ENCODE results near the gene PPP6R1.
"Not testable (repeated sequence)": the region's sequence is repeated elsewhere in the genome, so short reads cannot be mapped to it uniquely, and the experiment has no call there.

Gene PPP6R1

DNA sequence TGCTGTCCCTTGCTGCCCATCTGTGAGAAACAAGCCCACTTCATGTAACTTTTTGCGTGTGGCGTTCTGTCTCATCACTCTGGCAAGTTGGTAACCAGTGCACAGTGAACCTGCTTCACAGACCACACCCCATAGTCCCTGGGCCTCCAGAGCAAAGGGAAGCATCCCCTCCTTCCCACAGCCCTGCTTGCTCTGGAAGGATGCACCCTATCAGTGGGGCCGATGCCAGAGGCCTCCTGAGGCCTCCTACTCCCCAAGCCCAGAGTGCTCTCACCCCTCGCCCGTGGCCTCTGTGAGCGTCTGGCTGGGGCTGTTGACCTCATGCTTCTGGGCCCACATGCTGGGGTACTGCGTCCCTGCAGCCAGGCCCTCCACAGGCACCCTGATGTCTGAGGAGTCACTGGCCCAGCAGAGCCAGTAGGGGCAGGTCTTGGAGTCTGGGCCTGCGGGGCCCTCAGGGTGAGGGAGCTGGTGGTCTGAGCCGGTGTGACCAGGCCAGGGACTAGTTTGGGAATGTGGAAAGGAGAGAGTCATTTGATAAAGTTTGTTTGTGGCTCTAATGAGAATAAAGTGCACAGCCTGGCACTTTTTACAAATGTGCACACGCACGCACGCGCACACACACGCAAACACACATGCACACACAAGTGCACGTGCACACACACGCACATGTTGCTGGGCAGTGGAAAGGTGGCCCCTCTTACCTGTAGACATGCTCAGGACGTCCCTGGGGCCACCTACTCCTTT lies 35.4 kb downstream of the PPP6R1 start:
- DNase-seq: no peak

- no peak for DNase-seq
Observed at GRCh38 chr19:55220525-55220924, 38.3 kb downstream of the PPP6R1 start.

DNA sequence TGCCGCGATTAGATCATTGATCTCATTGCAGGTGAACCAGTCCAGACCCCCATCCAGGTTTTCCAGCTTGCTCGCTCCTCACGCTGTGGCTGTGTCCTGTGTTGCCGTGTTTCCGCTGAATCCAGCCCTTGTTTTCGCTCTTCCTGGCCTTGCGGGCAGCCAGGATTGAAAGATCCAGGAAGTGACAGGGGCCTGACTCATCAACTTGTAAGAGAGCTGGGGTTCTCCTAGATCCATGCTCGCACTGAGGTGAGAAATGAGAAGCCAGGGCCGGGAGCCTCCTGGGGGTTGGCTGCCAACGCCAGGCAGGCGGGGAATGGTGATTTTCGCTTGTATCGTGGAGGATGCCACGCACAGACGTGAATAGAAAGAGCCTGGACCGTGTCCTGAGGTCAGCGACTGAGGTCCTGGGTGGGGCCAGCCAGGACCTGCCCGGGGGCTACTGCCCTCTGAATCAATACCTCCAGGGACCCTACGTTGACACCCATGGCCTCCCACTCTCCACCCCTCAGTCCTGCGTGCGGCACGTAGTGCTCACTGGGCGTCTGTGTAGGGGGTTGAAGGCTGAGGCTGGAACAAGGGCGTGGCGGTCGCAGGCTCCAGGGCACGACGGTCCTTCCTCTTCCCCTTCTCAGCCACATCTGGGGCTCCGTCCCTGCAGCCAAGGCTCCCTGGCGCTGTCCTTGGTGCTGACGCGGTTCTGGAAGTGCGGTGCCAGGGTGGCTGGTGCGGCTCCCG lies 42.2 kb downstream of the PPP6R1 start:
- DNase-seq: peak; percentile 93

DNA sequence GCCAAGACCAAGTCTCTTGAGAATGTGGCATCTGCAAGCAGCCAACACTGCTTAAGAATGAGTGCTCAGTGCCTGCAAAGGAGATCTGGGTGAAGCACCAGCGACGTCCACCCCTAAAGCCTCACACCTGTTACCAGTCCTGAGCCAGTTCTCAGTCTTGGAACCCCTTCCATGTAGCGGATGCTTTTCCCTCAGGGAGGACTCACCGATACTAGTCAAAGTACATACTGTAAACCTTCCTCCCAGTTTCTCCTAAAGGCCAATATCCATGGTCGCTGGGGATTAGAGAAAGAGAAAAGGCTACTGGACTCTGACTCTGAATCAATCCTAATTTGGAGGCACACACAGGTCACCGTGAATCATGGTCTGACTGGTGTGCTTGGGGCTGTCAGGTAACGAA lies 45.3 kb downstream of the PPP6R1 start:
- no peak for DNase-seq

- no peak for DNase-seq
Observed at GRCh38 chr19:55212447-55212846, 46.4 kb downstream of the PPP6R1 start.

GRCh38 chr19:55209693-55210472 lies 48.9 kb downstream of the PPP6R1 start:
- peak; percentile 34 for DNase-seq

GRCh38 chr19:55208880-55209692 lies 49.7 kb downstream of the PPP6R1 start, which contains the start of gene PTPRH:
PTPRH (minus strand) TSS chr19:55209501; CDS start chr19:55209433, 68 bp downstream.
- no peak for DNase-seq

DNA sequence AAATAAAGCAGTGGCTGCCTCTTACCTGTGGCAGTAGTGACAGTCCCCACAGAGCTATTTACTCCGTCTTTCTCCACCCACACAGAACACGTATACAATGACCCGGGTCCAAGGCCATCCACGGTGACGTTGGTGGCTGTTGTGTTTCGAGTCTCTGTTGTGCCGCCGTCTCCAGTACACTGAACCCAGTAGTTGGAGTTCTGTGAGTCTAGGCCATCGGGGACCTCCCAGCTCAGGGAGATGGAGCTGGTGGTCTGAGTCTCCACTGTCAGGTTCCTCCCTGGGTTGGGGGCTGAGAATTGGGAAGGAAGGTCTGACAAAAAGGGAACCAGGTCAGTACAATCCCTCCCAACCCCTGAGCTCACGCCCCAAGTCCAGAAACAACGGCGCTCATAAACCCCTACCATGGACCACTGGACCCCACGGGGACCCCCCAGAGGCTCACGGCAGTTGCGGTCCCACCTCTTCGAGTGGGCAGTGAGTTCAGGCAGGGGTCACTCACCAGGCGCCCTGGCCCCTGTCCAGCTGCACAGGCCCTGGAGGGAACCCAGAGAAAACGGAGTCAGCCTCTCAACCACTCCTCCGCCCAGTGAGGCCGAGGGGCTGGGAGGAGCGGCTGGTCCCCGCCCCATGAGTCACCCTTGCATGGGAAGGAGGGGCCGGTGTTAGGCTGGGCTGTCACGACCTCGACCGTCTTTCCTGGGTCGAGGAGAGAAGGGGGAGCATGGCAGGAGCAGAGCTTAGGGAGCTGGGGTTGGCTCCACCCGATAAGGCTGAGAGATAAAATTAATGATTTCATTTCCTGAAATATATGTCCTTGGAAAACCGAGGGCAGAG lies 51.9 kb downstream of the PPP6R1 start:
- DNase-seq: peak; percentile 22

DNA sequence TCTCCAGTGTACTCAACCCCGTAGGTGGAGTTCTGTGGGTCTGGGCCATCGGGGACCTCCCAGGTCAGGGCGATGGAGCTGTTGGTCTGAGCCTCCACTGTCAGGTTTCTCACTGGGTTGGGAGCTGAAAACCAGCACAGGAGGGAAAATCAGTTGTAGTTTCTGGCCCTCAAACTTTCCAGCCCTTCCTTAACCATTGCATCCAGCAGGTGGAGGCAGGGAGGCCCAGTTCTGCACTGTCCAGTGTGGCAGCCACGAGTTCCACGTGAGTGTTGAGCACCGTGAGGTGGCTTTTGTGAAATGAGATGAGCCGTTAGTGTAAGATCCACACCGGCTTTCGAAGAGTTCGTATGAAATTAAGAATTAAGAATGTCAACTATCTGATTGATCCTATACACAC lies 56.6 kb downstream of the PPP6R1 start:
- not testable (repeated sequence) for DNase-seq

- DNase-seq: no peak
Observed at GRCh38 chr19:55199620-55200204, 59.1 kb downstream of the PPP6R1 start.

- no peak for DNase-seq
Observed at GRCh38 chr19:55198651-55199050, 60.2 kb downstream of the PPP6R1 start.

- no peak for DNase-seq
Observed at GRCh38 chr19:55197528-55197927, 61.3 kb downstream of the PPP6R1 start.

GRCh38 chr19:55196803-55197202 lies 62.0 kb downstream of the PPP6R1 start:
- no peak for DNase-seq

DNA sequence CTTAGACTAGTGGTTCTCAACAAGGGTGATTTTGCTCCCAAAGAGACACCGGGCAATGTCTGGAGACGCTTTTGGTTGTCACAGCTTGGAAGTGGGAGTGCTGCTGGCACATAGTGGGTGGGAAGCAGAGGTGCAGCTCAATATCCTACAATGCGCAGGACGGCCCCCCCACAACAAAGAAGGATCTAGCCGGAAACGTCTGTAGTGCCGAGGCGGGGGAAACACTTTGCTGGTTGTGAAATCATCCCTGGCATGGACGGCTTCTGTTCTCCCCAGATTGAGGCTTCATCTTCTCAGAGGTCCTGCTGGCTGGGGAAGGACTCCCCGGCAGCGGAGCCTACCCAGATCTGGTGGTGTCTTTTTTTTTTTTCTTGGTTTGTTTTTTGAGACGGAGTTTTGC lies 65.3 kb downstream of the PPP6R1 start:
- DNase-seq: no peak

GRCh38 chr19:55189403-55189835 lies 69.4 kb downstream of the PPP6R1 start:
- DNase-seq: no peak

DNA sequence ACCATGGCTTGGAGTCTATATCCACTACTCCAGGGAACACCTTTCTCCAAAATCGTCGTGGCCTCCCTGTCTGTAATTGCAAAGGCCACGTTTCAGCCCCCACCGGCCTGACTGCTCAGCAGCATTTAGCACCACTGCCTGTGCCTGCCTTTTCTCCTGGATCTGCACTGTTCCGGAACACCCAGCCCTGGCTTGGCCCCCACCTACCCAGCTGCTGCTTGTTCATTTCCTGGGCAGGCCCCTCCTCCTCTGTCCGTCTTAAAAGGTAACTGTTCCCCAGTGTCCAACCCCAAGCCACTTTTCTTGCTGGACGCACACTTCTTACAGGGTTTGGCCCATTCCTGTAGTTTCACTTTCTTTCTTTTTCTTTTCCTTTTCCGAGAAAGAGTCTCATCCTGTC lies 70.2 kb downstream of the PPP6R1 start:
- DNase-seq: no peak

DNA sequence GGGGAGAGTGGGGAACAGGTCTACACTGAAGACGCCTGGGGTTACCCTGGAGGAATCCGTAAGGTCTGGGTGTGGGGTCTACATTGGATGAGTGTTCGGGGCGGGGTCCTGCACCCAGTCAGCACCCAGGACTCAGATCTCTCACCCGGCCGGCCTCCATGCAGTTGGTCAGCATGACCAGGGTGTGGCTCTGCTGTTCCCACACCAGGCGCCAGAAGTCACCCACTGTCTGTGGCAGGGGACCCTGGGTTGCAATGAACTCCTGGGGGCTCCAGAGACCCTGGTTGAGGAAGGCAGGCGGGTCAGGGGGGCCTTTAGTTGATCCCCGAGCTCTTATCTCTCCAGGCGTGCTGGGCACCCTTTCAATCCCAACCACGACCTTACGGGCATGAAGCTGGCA lies 72.7 kb downstream of the PPP6R1 start:
- no peak for DNase-seq

DNA sequence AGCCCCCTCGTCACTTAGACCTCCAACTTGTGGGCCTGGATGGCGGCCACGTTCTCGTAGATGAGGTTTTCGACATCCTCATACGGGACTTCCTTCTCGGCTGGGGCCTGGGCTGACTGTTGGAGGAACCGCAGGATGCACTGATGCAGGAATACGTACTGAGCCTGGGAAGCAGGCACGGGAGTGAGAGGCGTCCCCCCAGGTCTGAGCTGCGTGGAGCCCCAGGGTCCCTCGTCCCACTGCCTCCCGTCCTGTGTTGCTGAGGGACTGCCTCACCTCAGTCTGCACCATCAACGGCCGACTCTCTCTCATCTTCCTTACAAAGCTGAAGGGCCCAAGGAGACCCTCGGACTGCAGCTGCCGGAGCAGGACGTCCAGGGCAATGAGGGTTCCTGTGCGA lies 77.1 kb downstream of the PPP6R1 start:
- DNase-seq: no peak

Measured in NCI-H1436 treated with DMSO at 0.1 percent for 48 hours (cell line).